Measurements from ENCODE around the gene KRT35. TPM values are rescaled to one million over a fixed set of nuclear protein-coding genes. Genes with fewer than 3 reads are reported as not detected.

KRT35 gene
- total and polyA plus RNA-seq, 2 experiments from 2014 or later = not detected

DNA sequence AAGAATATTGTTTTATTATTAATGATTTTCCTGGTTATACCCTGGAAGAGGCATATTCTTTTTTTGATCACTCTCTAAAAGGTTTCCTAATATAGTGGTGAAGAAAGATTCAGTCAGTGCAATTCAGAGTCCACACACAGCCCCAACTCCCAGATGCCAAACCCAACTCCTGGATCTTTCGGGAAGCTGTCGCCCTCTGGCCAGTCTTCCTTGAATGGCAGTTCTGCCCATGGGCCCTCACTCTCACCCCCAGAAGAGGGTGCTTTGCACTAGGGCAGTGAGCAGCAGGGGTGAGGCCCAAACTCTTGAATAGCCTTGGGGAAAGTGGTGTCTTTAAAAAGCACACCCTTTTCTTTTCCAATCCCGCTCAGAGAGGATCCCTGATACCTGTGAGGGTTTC, 24.7 kb downstream of the KRT35 start:
- Mint-ChIP-seq H3K4me3 (no peak overlapping the region), H3K36me3 (ENCODE audit: low read depth) (no peaks in the 10 kb centered on the region; the same call in 2 of the 3 replicates), H3K27me3 (ENCODE audit: insufficient read depth, low read depth, poor library complexity) (peaks cover 2% of the 10 kb centered on the region), H3K9me3 (peaks cover 11% of the 10 kb centered on the region; the same call in 2 of the 3 replicates), H3K4me1 (no peaks in the 10 kb centered on the region), H3K27ac (no peak overlapping the region)
- Histone ChIP-seq H2AFZ (no peak overlapping the region), H3K9me2 (ENCODE audit: insufficient read depth) (no peaks in the 10 kb centered on the region), H4K20me1 (replicated peaks; ENCODE audit: insufficient read depth) (no peaks in the 10 kb centered on the region), H3K4me2 (no peak overlapping the region), H3F3A (replicated peaks; ENCODE audit: low read depth) (no peaks in the 10 kb centered on the region), H3K4me1 (ENCODE audit: insufficient read depth) (no peaks in the 10 kb centered on the region), H3K36me3 (ENCODE audit: insufficient read depth) (no peaks in the 10 kb centered on the region; the same call in 1 of the 2 replicates), H3K27ac (ENCODE audit: low read depth) (no peak overlapping the region), H3K4me3 (no peak overlapping the region), H3K79me2 (replicated peaks; ENCODE audit: insufficient read depth) (no peaks in the 10 kb centered on the region), H3K27me3 (ENCODE audit: insufficient read depth) (no peaks in the 10 kb centered on the region)
- ATAC-seq (peak; percentile 77), DNase-seq (ENCODE audit: low spot score) (peak; percentile 22)
- TF ChIP-seq, protein P1, sequence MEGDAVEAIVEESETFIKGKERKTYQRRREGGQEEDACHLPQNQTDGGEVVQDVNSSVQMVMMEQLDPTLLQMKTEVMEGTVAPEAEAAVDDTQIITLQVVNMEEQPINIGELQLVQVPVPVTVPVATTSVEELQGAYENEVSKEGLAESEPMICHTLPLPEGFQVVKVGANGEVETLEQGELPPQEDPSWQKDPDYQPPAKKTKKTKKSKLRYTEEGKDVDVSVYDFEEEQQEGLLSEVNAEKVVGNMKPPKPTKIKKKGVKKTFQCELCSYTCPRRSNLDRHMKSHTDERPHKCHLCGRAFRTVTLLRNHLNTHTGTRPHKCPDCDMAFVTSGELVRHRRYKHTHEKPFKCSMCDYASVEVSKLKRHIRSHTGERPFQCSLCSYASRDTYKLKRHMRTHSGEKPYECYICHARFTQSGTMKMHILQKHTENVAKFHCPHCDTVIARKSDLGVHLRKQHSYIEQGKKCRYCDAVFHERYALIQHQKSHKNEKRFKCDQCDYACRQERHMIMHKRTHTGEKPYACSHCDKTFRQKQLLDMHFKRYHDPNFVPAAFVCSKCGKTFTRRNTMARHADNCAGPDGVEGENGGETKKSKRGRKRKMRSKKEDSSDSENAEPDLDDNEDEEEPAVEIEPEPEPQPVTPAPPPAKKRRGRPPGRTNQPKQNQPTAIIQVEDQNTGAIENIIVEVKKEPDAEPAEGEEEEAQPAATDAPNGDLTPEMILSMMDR (conservative IDR thresholded peaks at IDR 0.05; ENCODE audit: low read depth in 2 of 2) = peak; percentile 35 to 69
- no peak for TF ChIP-seq CREB1 (CRISPR knock-in tag; IDR thresholded peaks at IDR 0.05; ENCODE audit: low read depth)

DNA sequence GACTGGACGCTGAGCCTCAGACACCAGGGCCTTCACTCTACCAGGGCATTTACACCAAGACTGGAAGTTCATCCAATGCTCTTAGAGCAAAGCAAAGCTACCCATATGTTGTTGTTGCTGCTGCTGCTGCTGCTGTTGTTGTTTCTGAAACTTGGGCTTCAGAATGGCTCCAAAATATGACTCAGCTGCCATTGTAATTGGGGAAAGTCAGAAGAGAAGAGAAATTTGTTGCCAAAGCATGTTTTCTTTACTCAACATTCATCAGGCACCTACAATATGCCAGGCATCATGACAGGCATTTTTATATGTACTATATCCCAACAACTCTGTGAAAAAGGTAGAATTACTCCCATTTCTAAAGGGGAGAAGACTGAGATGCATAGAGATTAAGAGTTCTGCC, 25.7 kb downstream of the KRT35 start:
- H3K36me3 ChIP-seq (ENCODE audit: insufficient read depth) = no peaks in the 10 kb centered on the region; the same call in 1 of the 2 replicates
- Mint-ChIP-seq H3K4me1 (no peaks in the 10 kb centered on the region), H3K9me3 (peaks cover 19% of the 10 kb centered on the region; the same call in 2 of the 3 replicates), H3K4me3 (no peak overlapping the region), H3K27me3 (ENCODE audit: insufficient read depth, low read depth, poor library complexity) (peaks cover 2% of the 10 kb centered on the region), H3K27ac (no peak overlapping the region), H3K36me3 (ENCODE audit: low read depth) (peaks cover 2% of the 10 kb centered on the region; the same call in 1 of the 3 replicates)
- H3K79me2 ChIP-seq (replicated peaks; ENCODE audit: insufficient read depth) = no peaks in the 10 kb centered on the region
- H3F3A ChIP-seq (replicated peaks; ENCODE audit: low read depth) = no peaks in the 10 kb centered on the region
- no peak overlapping the region for H3K4me3 ChIP-seq
- H2AFZ ChIP-seq = no peak overlapping the region
- no peaks in the 10 kb centered on the region for H3K27me3 ChIP-seq (ENCODE audit: insufficient read depth)
- DNase-seq (ENCODE audit: low spot score) (no peak), ATAC-seq (no peak)
- no peaks in the 10 kb centered on the region for H3K4me1 ChIP-seq (ENCODE audit: insufficient read depth)
- no peaks in the 10 kb centered on the region for H4K20me1 ChIP-seq (replicated peaks; ENCODE audit: insufficient read depth)
- no peak overlapping the region for H3K27ac ChIP-seq (ENCODE audit: low read depth)
- TF ChIP-seq ZNF114 (CRISPR knock-in tag; IDR thresholded peaks at IDR 0.05) (no peak), STAT1 (IDR thresholded peaks at IDR 0.05; ENCODE audit: unreplicated experiment) (no peak), EZH2phosphoT487 (IDR thresholded peaks at IDR 0.05; ENCODE audit: unreplicated experiment) (no peak), NANOG (IDR thresholded peaks at IDR 0.05; ENCODE audit: borderline replicate concordance) (no peak), JUNB (IDR thresholded peaks at IDR 0.05; ENCODE audit: unreplicated experiment) (no peak), CREB1 (CRISPR knock-in tag; IDR thresholded peaks at IDR 0.05; ENCODE audit: low read depth) (no peak)
- TF ChIP-seq, protein P2, sequence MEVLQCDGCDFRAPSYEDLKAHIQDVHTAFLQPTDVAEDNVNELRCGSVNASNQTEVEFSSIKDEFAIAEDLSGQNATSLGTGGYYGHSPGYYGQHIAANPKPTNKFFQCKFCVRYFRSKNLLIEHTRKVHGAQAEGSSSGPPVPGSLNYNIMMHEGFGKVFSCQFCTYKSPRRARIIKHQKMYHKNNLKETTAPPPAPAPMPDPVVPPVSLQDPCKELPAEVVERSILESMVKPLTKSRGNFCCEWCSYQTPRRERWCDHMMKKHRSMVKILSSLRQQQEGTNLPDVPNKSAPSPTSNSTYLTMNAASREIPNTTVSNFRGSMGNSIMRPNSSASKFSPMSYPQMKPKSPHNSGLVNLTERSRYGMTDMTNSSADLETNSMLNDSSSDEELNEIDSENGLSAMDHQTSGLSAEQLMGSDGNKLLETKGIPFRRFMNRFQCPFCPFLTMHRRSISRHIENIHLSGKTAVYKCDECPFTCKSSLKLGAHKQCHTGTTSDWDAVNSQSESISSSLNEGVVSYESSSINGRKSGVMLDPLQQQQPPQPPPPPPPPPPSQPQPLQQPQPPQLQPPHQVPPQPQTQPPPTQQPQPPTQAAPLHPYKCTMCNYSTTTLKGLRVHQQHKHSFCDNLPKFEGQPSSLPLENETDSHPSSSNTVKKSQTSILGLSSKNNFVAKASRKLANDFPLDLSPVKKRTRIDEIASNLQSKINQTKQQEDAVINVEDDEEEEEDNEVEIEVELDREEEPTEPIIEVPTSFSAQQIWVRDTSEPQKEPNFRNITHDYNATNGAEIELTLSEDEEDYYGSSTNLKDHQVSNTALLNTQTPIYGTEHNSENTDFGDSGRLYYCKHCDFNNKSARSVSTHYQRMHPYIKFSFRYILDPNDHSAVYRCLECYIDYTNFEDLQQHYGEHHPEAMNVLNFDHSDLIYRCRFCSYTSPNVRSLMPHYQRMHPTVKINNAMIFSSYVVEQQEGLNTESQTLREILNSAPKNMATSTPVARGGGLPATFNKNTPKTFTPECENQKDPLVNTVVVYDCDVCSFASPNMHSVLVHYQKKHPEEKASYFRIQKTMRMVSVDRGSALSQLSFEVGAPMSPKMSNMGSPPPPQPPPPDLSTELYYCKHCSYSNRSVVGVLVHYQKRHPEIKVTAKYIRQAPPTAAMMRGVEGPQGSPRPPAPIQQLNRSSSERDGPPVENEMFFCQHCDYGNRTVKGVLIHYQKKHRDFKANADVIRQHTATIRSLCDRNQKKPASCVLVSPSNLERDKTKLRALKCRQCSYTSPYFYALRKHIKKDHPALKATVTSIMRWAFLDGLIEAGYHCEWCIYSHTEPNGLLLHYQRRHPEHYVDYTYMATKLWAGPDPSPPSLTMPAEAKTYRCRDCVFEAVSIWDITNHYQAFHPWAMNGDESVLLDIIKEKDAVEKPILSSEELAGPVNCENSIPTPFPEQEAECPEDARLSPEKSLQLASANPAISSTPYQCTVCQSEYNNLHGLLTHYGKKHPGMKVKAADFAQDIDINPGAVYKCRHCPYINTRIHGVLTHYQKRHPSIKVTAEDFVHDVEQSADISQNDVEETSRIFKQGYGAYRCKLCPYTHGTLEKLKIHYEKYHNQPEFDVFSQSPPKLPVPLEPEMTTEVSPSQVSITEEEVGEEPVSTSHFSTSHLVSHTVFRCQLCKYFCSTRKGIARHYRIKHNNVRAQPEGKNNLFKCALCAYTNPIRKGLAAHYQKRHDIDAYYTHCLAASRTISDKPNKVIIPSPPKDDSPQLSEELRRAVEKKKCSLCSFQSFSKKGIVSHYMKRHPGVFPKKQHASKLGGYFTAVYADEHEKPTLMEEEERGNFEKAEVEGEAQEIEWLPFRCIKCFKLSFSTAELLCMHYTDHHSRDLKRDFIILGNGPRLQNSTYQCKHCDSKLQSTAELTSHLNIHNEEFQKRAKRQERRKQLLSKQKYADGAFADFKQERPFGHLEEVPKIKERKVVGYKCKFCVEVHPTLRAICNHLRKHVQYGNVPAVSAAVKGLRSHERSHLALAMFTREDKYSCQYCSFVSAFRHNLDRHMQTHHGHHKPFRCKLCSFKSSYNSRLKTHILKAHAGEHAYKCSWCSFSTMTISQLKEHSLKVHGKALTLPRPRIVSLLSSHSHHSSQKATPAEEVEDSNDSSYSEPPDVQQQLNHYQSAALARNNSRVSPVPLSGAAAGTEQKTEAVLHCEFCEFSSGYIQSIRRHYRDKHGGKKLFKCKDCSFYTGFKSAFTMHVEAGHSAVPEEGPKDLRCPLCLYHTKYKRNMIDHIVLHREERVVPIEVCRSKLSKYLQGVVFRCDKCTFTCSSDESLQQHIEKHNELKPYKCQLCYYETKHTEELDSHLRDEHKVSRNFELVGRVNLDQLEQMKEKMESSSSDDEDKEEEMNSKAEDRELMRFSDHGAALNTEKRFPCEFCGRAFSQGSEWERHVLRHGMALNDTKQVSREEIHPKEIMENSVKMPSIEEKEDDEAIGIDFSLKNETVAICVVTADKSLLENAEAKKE (CRISPR knock-in tag; IDR thresholded peaks at IDR 0.05) = no peak
- TF ChIP-seq, protein P3, sequence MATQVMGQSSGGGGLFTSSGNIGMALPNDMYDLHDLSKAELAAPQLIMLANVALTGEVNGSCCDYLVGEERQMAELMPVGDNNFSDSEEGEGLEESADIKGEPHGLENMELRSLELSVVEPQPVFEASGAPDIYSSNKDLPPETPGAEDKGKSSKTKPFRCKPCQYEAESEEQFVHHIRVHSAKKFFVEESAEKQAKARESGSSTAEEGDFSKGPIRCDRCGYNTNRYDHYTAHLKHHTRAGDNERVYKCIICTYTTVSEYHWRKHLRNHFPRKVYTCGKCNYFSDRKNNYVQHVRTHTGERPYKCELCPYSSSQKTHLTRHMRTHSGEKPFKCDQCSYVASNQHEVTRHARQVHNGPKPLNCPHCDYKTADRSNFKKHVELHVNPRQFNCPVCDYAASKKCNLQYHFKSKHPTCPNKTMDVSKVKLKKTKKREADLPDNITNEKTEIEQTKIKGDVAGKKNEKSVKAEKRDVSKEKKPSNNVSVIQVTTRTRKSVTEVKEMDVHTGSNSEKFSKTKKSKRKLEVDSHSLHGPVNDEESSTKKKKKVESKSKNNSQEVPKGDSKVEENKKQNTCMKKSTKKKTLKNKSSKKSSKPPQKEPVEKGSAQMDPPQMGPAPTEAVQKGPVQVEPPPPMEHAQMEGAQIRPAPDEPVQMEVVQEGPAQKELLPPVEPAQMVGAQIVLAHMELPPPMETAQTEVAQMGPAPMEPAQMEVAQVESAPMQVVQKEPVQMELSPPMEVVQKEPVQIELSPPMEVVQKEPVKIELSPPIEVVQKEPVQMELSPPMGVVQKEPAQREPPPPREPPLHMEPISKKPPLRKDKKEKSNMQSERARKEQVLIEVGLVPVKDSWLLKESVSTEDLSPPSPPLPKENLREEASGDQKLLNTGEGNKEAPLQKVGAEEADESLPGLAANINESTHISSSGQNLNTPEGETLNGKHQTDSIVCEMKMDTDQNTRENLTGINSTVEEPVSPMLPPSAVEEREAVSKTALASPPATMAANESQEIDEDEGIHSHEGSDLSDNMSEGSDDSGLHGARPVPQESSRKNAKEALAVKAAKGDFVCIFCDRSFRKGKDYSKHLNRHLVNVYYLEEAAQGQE (IDR thresholded peaks at IDR 0.05; ENCODE audit: unreplicated experiment) = no peak
- H3K9me2 ChIP-seq (ENCODE audit: insufficient read depth) = no peaks in the 10 kb centered on the region
- H3K4me2 ChIP-seq = no peak overlapping the region

Data from GM23338 (cell line).